ENCODE results near the gene SS18L1. TPM values are rescaled to one million over a fixed set of nuclear protein-coding genes. Genes with fewer than 3 reads are reported as not detected.

SS18L1 gene
- polyA plus RNA-seq, 1 donor = 17.4 TPM

GRCh38 chr20:62226707-62227590, 83.4 kb downstream of the SS18L1 start:
- DNase-seq (ENCODE audit: low read depth) = no peak

GRCh38 chr20:62227591-62227976, 84.0 kb downstream of the SS18L1 start:
- DNase-seq (ENCODE audit: low read depth) = no peak

GRCh38 chr20:62227977-62228958, 84.7 kb downstream of the SS18L1 start:
- no peak for DNase-seq (ENCODE audit: low read depth)

- DNase-seq (ENCODE audit: low read depth) = no peak
Measured at GRCh38 chr20:62228982-62229545, 85.5 kb downstream of the SS18L1 start.

GRCh38 chr20:62229667-62230066, 86.1 kb downstream of the SS18L1 start:
- DNase-seq (ENCODE audit: low read depth) = no peak

GRCh38 chr20:62230276-62230675, 86.7 kb downstream of the SS18L1 start:
- DNase-seq (ENCODE audit: low read depth) = no peak

GRCh38 chr20:62230696-62231095, 87.1 kb downstream of the SS18L1 start:
- DNase-seq (ENCODE audit: low read depth) = no peak

- no peak for DNase-seq (ENCODE audit: low read depth)
Measured at GRCh38 chr20:62231292-62231691, 87.7 kb downstream of the SS18L1 start.

Other genes starting within 250 kb of the SS18L1 start
- gene TAF4, start 77.9 kb upstream of the SS18L1 start, polyA plus RNA-seq (ENCODE audit: insufficient read length) = 13.5 TPM
- 91.5 TPM for gene LSM14B, start 21.3 kb upstream of the SS18L1 start, polyA plus RNA-seq (ENCODE audit: insufficient read length)
- gene PSMA7, start 375 bp upstream of the SS18L1 start, polyA plus RNA-seq (ENCODE audit: insufficient read length) = 155 TPM
- 28.8 TPM for gene MTG2, start 39.3 kb downstream of the SS18L1 start, polyA plus RNA-seq (ENCODE audit: insufficient read length)
- gene HRH3, start 76.5 kb downstream of the SS18L1 start, polyA plus RNA-seq (ENCODE audit: insufficient read length) = 2.9 TPM
- gene OSBPL2, start 94.8 kb downstream of the SS18L1 start, polyA plus RNA-seq (ENCODE audit: insufficient read length) = 33.0 TPM
- 62.1 TPM for gene ADRM1, start 159.2 kb downstream of the SS18L1 start, polyA plus RNA-seq (ENCODE audit: insufficient read length)
- 58.4 TPM for gene LAMA5, start 223.5 kb downstream of the SS18L1 start, polyA plus RNA-seq (ENCODE audit: insufficient read length)
- 1,316 TPM for gene RPS21, start 243.3 kb downstream of the SS18L1 start, polyA plus RNA-seq (ENCODE audit: insufficient read length)

Measured in forelimb muscle (tissue), 1 donor.